Skin epidermis (tissue), 12 donors: Measurements from ENCODE around the gene CRYAA.

ENCODE experiments used
- H3K27ac ChIP-seq, 21 experiments: fragments of 200-600 bp; sonication (generic) in 11 of 21; one replicate each; pipeline ENCODE4 v1.5.0; 2020; ENCODE audit warnings: mild to moderate bottlenecking in 3 of 21, inconsistent platforms in 2 of 21, moderate library complexity in 2 of 21
- H3K4me3 ChIP-seq, 7 experiments: fragments of 200-600 bp; sonication (generic) in 2 of 7; one replicate each; pipeline ENCODE4 v1.5.0; 2020; ENCODE audit warnings: inconsistent platforms in 2 of 7, mild to moderate bottlenecking in 2 of 7, moderate library complexity in 1 of 7

The CRYAA gene

GRCh38 chr21:43195121-43196021, 26.6 kb downstream of the CRYAA start:
- Histone ChIP-seq H3K27ac (peak overlapping the region in 13 of 21 experiments; percentile 17 to 78 (median 54)), H3K4me3 (no peak overlapping the region)

GRCh38 chr21:43196826-43197225, 28.0 kb downstream of the CRYAA start:
- H3K4me3 ChIP-seq: no peak overlapping the region
- peak overlapping the region in 15 of 21 experiments; percentile 26 to 78 (median 55) for H3K27ac ChIP-seq

- H3K4me3 ChIP-seq: no peak overlapping the region
- H3K27ac ChIP-seq: no peak overlapping the region
These were observed 29.6 kb downstream of the CRYAA start for GRCh38 chr21:43198376-43198775.

DNA sequence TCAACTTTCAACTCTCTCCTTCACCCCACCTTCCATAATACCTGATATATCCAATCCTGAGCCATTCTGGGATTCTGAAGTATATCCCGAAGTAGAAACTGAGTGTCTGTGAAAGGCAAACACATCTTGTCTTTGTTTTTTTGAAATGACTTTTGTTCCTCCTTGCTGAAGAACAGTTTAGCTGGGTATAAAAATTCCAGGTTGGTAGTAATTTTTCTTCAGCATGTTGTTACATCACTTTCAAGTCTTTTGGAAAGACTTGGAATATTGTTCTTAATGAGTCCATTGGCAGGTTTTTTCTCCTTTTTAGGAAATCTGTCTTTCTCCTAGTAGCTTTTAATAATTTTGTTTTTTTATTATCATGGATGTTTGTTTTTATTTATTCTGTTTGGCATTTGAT, 32.7 kb downstream of the CRYAA start:
- Histone ChIP-seq H3K27ac (no peak overlapping the region), H3K4me3 (no peak overlapping the region)

- H3K27ac ChIP-seq: no peak overlapping the region
- H3K4me3 ChIP-seq: no peak overlapping the region
These were observed 34.8 kb downstream of the CRYAA start for GRCh38 chr21:43203591-43203990.

DNA sequence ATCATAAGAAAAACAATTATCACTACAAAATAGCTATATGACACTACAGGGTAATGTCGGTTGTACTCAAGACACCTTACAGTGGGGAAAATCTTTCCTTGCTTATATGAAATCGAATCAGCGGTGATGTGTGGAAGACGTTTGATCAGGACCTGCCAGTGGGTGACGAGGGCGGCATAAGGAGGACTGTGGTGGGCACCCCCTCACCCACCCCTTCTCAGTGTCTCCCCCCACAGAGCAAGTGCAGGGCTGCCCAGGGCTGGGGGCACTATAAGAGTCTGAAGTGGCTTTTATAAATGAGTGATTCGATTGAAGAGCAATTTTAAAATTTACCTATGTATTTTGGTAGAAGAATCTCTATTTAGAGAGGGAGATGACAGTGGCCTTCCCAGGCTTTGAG, 35.8 kb downstream of the CRYAA start:
- no peak overlapping the region for H3K4me3 ChIP-seq
- H3K27ac ChIP-seq: no peak overlapping the region

- H3K4me3 ChIP-seq: no peak overlapping the region
These were observed 37.6 kb downstream of the CRYAA start for GRCh38 chr21:43206231-43207042.

GRCh38 chr21:43207043-43207315, 38.2 kb downstream of the CRYAA start:
- no peak overlapping the region for H3K4me3 ChIP-seq
- H3K27ac ChIP-seq: no peak overlapping the region

More at GRCh38 chr21:43206231-43207042, 37.6 kb downstream of the CRYAA start:
- no peak overlapping the region for H3K27ac ChIP-seq

GRCh38 chr21:43207868-43208267, 39.1 kb downstream of the CRYAA start:
- Histone ChIP-seq H3K4me3 (no peak overlapping the region), H3K27ac (no peak overlapping the region)

GRCh38 chr21:43208561-43209332, 39.9 kb downstream of the CRYAA start:
- Histone ChIP-seq H3K27ac (no peak overlapping the region), H3K4me3 (no peak overlapping the region)

DNA sequence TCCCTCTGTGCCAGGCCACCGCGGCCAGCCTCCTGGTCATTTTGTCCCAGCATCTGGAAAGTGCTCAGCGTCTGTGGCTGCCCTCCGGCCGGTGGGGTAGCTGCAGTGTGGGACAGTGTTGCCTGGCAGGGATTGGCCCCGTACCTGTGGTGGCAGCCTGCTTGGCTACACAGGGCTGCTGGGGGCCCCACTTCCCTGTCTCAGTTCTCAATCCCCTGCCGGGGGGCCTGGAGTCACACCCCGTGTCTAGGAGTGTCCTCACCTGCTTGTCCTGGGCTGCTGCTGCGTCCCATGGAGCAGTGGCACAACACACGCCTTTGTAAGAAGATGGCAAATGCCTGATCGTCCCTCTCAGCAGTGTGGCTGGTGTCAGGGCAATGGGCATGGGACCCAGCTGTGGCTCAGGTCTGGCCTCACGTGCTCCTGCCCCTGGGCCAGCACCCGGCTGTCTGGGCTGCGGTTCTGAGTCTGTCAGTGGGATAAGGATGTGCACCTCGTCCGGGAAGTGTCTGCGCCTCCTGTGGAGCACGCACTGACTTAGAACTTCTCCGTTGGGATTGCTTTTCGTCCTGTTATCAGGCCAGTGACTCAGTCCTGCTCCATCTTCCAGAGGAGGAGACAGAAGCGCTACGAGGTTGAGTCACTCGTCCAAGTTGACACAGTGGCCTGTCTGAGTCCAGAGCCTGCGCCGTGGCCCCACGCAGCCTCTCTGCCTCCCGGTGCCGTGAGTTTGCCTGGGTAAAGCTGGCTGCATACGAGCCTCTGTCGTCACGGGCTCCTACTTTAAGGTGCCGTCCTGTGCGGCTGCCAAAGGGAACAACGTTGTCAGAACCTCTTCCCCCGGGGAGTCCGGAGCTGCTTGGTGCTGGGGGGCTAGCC, 41.0 kb downstream of the CRYAA start:
- Histone ChIP-seq H3K4me3 (no peak overlapping the region), H3K27ac (no peak overlapping the region)

DNA sequence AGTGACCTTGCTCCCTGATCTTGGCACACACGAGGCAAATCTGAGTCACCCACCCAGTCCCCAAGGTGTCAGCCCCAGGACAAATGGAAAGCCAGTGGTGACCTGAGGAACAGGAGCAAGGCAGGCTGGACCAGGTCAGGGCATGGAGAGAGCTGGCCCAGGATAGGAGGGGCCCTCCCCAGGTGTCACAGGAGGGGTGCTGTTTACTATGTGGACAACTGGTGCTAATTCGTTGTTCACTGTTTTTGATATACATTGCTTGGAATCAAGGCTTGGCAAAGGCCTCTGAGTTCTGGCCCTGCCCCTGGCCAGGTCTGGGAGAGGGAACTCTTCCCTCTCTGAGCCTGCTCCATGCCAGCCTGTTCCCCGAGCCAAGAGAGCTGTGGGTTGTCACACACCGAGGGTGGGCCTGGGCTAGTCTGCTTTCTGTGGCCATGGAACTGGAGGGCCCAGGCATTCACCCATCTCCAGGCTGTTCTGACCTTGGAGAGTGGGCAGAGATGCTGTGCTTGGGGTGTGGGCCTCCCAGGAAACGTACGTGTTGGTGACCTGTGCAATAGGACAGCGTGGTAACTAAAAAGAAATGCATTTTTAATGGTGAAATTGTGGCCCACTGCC, 41.8 kb downstream of the CRYAA start:
- no peak overlapping the region for H3K27ac ChIP-seq

GRCh38 chr21:43211072-43211759, 42.4 kb downstream of the CRYAA start:
- no peak overlapping the region for H3K27ac ChIP-seq
- H3K4me3 ChIP-seq: no peak overlapping the region

More for the DNA sequence above, 41.8 kb downstream of the CRYAA start:
- H3K4me3 ChIP-seq: no peak overlapping the region

DNA sequence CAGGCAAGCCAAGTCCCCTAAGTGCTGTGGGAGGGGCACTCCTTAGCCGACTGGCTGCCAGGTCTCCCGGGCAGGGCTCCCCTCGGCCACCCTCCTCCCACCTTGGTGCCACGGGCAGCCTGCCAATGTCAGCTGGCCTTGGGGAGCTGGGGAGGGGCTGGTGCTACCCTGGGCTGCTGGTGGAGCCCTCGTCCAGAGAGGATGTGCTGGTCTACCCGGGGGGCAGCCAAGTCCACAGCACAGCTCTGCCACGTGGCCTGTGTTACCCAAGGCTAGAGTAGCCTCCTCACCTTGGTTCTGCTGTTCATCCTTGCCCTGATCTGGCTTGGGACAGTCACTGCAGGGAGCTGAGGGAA, 42.9 kb downstream of the CRYAA start:
- Histone ChIP-seq H3K4me3 (no peak overlapping the region), H3K27ac (no peak overlapping the region)
